T-helper 2 cell treated with Interferon-gamma antibody and Interleukin-4, amounts not matched to agents 5 μg/mL and 100 μg/mL, for 36 hours (primary cell): Measurements from ENCODE around the gene NINJ2.

Experiments used
- DNase-seq: peaks from one replicate; pipeline ENCODE4 v3.0.0; 2021; ENCODE audit warnings: low spot score
- H3K27ac Mint-ChIP-seq: one replicate; pipeline ENCODE4 v1.8.0; 2021; ENCODE audit warnings: mild to moderate bottlenecking, mixed read lengths
- H3K27me3 Mint-ChIP-seq: one replicate; pipeline ENCODE4 v1.8.0; 2021; ENCODE audit warnings: low read depth, mixed read lengths
- H3K36me3 Mint-ChIP-seq: one replicate; pipeline ENCODE4 v1.8.0; 2021; ENCODE audit warnings: low read depth, mixed read lengths
- H3K4me1 Mint-ChIP-seq: one replicate; pipeline ENCODE4 v1.8.0; 2021; ENCODE audit warnings: low read depth, mixed read lengths
- H3K4me3 Mint-ChIP-seq: one replicate; pipeline ENCODE4 v1.8.0; 2022; ENCODE audit warnings: mild to moderate bottlenecking, moderate library complexity, mixed read lengths
- H3K9me3 Mint-ChIP-seq: one replicate; pipeline ENCODE4 v1.8.0; 2021; ENCODE audit warnings: mixed read lengths

Gene NINJ2

GRCh38 chr12:550473-551260 lies 112.6 kb downstream of the NINJ2 start:
- no peaks in the 10 kb centered on the region for H3K9me3 Mint-ChIP-seq
- peaks cover 14% of the 10 kb centered on the region for H3K36me3 Mint-ChIP-seq
- peak overlapping the region; percentile 72 for H3K27ac Mint-ChIP-seq
- H3K4me3 Mint-ChIP-seq, result no peak overlapping the region
- H3K4me1 Mint-ChIP-seq, result peaks cover 45% of the 10 kb centered on the region
- no peak for DNase-seq
- peaks cover 2% of the 10 kb centered on the region for H3K27me3 Mint-ChIP-seq

DNA sequence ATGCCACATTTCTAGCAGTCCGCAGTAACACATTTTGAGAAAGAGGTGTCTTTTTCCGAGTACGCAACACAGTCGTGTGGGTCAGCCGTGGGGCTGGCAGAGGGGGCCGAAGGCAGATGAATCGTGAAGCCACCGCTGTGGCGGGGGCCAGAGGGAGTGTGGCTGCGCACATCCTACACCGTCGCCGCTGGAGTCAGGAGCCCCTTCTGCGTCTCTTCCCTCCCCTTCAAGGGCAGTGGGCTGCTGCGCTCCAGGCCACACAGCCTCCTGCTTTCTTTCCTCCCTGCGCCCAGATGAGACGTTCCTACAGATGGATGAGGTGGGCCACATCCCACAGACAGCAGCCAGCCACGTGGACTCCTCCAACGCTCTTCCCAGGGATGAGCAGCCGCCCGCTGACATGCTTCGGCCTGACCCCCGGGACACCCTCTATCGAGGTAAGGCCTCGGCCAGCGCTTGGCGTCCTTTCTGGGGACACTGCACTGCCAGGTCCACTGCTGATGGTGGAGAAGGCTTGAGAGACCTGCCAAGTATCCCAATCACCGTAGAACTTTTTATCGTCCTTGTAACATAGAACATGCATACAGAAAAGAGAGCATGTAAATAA lies 113.7 kb downstream of the NINJ2 start:
- no peak overlapping the region for H3K27ac Mint-ChIP-seq
- DNase-seq, result no peak
- H3K4me3 Mint-ChIP-seq, result no peak overlapping the region
- H3K4me1 Mint-ChIP-seq, result peaks cover 40% of the 10 kb centered on the region
- peaks cover 8% of the 10 kb centered on the region for H3K27me3 Mint-ChIP-seq
- H3K36me3 Mint-ChIP-seq, result peaks cover 9% of the 10 kb centered on the region
- H3K9me3 Mint-ChIP-seq, result no peaks in the 10 kb centered on the region

DNA sequence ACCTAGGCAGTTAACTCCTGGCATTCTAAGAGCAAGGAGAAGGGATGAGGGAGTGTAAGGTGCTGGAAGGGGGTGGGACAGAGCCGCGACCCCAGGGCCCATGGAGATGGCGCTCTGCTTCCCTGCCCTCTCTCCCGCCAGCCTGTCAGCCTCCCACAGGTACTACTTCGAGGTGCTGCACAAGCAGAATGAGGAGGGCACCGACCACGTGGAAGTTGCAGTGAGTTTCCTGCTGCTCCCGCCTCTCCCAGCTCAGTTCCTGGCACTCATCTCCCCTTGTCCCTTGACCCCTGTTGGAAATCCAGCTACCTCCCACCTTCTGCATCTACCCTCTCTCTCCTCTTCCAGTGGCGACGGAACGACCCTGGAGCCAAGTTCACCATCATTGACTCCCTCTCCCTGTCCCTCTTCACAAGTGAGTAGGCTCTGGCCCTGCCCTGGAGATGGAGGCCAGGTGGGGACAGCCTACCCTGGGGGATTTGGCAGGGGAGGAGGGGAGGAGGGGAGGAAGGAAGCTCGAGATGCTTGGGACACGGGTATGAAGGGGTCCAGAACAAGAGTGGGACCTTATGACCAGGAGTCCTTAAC lies 115.3 kb downstream of the NINJ2 start:
- H3K36me3 Mint-ChIP-seq, result no peaks in the 10 kb centered on the region
- peaks cover 29% of the 10 kb centered on the region for H3K4me1 Mint-ChIP-seq
- no peak overlapping the region for H3K27ac Mint-ChIP-seq
- H3K27me3 Mint-ChIP-seq, result peaks cover 11% of the 10 kb centered on the region
- H3K4me3 Mint-ChIP-seq, result no peak overlapping the region
- no peaks in the 10 kb centered on the region for H3K9me3 Mint-ChIP-seq
- no peak for DNase-seq

GRCh38 chr12:546920-547845 lies 116.1 kb downstream of the NINJ2 start:
- Mint-ChIP-seq H3K27me3 (peaks cover 11% of the 10 kb centered on the region), H3K4me3 (peak overlapping the region; percentile 48), H3K27ac (no peak overlapping the region), H3K4me1 (peaks cover 21% of the 10 kb centered on the region), H3K9me3 (no peaks in the 10 kb centered on the region), H3K36me3 (no peaks in the 10 kb centered on the region)
- peak; percentile 53 for DNase-seq

GRCh38 chr12:546265-546919 lies 116.9 kb downstream of the NINJ2 start:
- H3K36me3 Mint-ChIP-seq, result no peaks in the 10 kb centered on the region
- H3K9me3 Mint-ChIP-seq, result no peaks in the 10 kb centered on the region
- H3K27me3 Mint-ChIP-seq, result peaks cover 11% of the 10 kb centered on the region
- H3K4me3 Mint-ChIP-seq, result no peak overlapping the region
- H3K27ac Mint-ChIP-seq, result peak overlapping the region; percentile 3
- DNase-seq, result no peak
- peaks cover 13% of the 10 kb centered on the region for H3K4me1 Mint-ChIP-seq

- DNase-seq, result no peak
- H3K27me3 Mint-ChIP-seq, result peaks cover 11% of the 10 kb centered on the region
- no peaks in the 10 kb centered on the region for H3K36me3 Mint-ChIP-seq
- no peak overlapping the region for H3K4me3 Mint-ChIP-seq
- H3K9me3 Mint-ChIP-seq, result no peaks in the 10 kb centered on the region
- no peak overlapping the region for H3K27ac Mint-ChIP-seq
- peaks cover 9% of the 10 kb centered on the region for H3K4me1 Mint-ChIP-seq
Observed at GRCh38 chr12:545835-546234, 117.4 kb downstream of the NINJ2 start.

DNA sequence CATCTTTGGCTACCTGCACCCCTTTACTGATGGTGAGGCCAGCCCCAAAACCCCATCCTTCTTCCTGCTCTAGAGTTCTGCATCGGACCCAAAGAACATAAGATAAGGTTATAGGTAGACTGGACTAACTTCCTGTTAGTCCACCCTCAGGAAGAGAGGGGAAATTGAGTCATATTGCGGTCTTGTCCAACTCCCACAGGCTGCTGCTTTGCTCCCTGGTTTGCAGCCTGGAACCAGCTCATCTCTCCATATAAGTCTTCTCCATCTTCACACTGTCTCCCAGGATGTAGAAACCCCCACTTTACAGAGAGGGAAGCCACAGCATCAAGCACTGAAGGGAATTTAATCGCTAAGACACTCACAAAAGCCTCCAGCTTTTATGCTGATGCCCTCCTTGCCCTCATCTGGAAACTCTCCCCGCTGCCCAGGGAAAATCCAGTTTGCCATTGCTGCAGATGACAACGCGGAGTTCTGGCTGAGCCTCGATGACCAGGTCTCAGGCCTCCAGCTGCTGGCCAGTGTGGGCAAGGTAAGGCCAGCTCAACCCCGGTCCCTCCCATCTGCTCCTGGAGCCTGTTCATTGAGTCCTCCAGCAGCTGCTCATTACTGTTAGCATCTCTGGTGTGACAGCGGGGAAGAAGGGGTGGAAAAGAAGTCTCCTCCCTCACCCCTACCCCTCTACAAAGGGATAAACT lies 118.2 kb downstream of the NINJ2 start:
- Mint-ChIP-seq H3K27ac (no peak overlapping the region), H3K27me3 (peaks cover 11% of the 10 kb centered on the region)
- no peak for DNase-seq

DNA sequence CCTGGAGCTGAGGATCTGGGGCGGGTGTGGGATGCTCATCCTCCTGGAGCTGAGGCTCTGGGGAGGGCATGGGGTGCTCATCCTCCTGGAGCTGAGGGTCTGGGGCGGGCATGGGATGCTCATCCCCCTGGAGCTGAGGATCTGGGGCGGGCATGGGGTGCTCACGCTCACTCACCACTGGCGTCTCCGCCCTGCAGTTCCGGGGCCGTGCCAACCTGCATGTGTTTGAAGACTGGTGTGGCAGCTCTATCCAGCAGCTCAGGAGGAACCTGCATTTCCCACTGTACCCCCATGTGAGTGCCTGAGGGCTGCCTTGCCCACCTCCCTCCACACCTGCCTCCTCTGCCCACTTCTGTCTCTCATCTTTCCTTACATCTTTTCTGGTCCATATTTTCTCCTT lies 119.1 kb downstream of the NINJ2 start:
- Mint-ChIP-seq H3K27me3 (peaks cover 11% of the 10 kb centered on the region), H3K27ac (no peak overlapping the region), H3K36me3 (no peaks in the 10 kb centered on the region), H3K4me3 (no peak overlapping the region), H3K9me3 (no peaks in the 10 kb centered on the region), H3K4me1 (peaks cover 10% of the 10 kb centered on the region)
- DNase-seq, result no peak

More for the DNA sequence above, 118.2 kb downstream of the NINJ2 start:
- no peaks in the 10 kb centered on the region for H3K9me3 Mint-ChIP-seq
- H3K4me3 Mint-ChIP-seq, result no peak overlapping the region
- H3K4me1 Mint-ChIP-seq, result peaks cover 6% of the 10 kb centered on the region
- no peaks in the 10 kb centered on the region for H3K36me3 Mint-ChIP-seq

- H3K4me1 Mint-ChIP-seq, result peaks cover 15% of the 10 kb centered on the region
- no peak overlapping the region for H3K27ac Mint-ChIP-seq
- H3K9me3 Mint-ChIP-seq, result no peaks in the 10 kb centered on the region
- no peak overlapping the region for H3K4me3 Mint-ChIP-seq
- DNase-seq, result no peak
- no peaks in the 10 kb centered on the region for H3K36me3 Mint-ChIP-seq
- peaks cover 11% of the 10 kb centered on the region for H3K27me3 Mint-ChIP-seq
Observed at GRCh38 chr12:543114-543451, 120.2 kb downstream of the NINJ2 start.

GRCh38 chr12:542395-543113 lies 120.7 kb downstream of the NINJ2 start:
- H3K4me1 Mint-ChIP-seq, result peaks cover 15% of the 10 kb centered on the region
- H3K9me3 Mint-ChIP-seq, result no peaks in the 10 kb centered on the region
- no peak overlapping the region for H3K4me3 Mint-ChIP-seq
- no peak for DNase-seq
- H3K27ac Mint-ChIP-seq, result no peak overlapping the region
- H3K27me3 Mint-ChIP-seq, result peaks cover 11% of the 10 kb centered on the region
- no peaks in the 10 kb centered on the region for H3K36me3 Mint-ChIP-seq

DNA sequence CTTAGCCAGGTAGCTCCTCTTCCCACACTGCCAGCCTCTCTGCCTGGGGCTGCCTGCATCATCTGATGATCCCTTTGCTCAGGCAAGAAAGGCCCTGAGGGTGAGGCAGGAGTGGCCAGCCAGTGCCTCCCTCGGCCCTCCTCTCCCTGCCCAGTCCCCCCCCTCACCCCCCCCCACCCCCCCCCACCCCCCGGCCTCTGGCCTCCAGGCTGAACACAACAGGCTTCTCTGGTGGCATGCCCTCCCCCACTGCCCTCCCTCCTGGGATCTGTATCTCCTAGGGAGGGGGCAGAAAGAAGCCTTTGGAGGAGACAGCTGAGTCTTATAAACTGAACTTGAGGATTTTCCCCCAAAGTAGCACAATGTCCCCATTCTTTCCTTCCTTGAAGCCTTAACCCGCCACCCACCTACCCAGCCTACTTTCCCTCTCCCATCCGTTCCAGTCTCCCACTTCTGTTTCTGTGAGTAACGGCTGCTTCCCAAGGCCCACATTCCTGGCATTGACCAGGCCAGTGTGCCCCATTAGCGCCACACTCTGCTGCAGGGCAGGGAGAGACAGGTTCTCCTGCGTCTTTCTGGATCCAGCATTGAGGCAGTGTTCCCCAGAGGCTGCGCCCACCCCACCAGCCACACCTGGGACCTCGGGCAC lies 121.4 kb downstream of the NINJ2 start:
- Mint-ChIP-seq H3K4me3 (no peak overlapping the region), H3K36me3 (no peaks in the 10 kb centered on the region), H3K9me3 (no peaks in the 10 kb centered on the region), H3K27me3 (peaks cover 11% of the 10 kb centered on the region), H3K4me1 (peaks cover 12% of the 10 kb centered on the region), H3K27ac (no peak overlapping the region)
- no peak for DNase-seq
